ENCODE measurements around the gene RUFY4.
"Not testable (repeated sequence)": the region's sequence is repeated elsewhere in the genome, so short reads cannot be mapped to it uniquely, and the experiment has no call there.

The RUFY4 gene

DNA sequence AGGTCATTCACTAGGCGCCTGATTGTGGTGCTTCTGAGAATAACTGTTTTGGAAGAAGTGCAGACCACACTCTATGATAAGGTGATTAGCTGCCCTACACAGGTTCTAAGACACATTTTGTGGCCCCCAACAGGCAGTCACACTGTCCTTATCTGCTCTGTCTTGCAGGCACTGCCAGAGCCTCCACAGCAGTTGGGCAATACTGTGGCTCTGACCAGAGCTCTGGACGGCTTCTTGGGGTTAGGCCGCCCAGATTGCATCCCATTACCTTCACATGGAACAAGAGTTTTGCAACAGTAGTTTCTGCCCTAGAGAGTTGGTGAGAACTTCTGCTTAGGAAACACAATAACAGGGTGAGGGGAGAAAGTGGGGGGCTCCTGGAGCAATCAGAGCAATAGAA is 22.7 kb downstream of the RUFY4 start:
- no peak for DNase-seq

DNA sequence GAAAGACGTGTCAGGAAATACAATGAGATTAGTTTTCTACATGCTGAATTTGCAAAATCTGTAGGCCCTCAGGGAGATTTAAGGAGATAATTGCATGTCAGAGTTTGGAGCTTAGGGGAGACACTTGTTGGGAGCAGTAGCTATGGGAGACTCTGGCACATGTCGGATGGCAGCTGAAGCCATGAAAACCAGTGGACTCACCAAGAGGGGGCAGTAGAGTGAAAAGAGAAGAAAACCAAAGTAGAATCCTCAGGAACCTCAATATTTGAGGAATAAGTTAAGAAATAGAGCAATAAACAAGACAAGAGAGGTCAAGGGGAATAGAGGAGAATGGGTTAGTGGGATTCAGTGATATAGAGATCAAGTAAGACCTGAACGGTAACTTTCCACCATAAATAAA is 24.8 kb downstream of the RUFY4 start:
- no peak for DNase-seq

GRCh38 chr2:218095853-218096252 is 26.8 kb downstream of the RUFY4 start:
- DNase-seq = no peak

DNA sequence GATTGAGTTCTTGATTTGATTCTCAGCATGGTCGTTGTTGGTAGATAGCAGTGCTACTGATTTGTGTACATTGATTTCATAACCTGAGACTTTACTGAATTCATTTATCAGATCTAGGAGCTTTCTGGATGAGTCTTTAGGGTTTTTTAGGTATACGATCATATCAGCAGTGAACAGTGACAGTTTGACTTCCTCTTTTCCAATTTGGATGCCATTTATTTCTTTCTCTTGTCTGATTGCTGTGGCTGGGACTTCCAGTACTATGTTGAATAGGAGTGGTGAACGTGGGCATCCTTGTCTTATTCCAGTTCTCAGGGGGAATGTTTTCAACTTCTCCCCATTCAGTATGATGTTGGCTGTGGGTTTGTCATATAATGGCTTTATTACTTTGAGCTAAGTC is 28.9 kb downstream of the RUFY4 start:
- no peak for DNase-seq

DNA sequence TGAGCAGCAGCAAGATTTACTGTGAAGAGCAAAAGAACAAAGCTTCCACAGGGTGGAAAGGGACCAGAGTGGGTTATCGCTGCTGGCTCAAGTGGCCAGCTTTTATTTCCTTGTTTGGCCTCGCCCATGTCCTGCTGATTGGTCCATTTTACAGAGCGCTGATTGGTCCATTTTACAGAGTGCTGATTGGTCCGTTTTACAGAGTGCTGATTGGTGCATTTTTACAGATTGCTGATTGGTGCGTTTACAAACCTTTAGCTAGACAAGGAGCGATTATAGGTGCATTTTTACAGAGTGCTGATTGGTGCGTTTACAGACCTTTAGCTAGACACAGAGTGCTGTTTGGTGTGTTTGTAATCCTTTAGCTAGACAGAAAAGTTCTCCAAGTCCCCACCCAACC is 39.8 kb downstream of the RUFY4 start:
- DNase-seq = not testable (repeated sequence)

- not testable (repeated sequence) for DNase-seq
Observed at GRCh38 chr2:218121789-218122188, 52.7 kb downstream of the RUFY4 start.

GRCh38 chr2:218122286-218122685 is 53.2 kb downstream of the RUFY4 start:
- not testable (repeated sequence) for DNase-seq

GRCh38 chr2:218123986-218124385 is 54.9 kb downstream of the RUFY4 start:
- DNase-seq = no peak

- DNase-seq = no peak
Observed at GRCh38 chr2:218125095-218125494, 56.0 kb downstream of the RUFY4 start.

- DNase-seq = no peak
Observed at GRCh38 chr2:218125626-218126080, 56.6 kb downstream of the RUFY4 start, which contains the start of gene CXCR2. CXCR2 (plus strand) TSS chr2:218126028; CDS start chr2:218134802, 8,774 bp downstream.

GRCh38 chr2:218127929-218128455 is 58.9 kb downstream of the RUFY4 start:
- no peak for DNase-seq

GRCh38 chr2:218128781-218129457 is 59.9 kb downstream of the RUFY4 start:
- no peak for DNase-seq

DNA sequence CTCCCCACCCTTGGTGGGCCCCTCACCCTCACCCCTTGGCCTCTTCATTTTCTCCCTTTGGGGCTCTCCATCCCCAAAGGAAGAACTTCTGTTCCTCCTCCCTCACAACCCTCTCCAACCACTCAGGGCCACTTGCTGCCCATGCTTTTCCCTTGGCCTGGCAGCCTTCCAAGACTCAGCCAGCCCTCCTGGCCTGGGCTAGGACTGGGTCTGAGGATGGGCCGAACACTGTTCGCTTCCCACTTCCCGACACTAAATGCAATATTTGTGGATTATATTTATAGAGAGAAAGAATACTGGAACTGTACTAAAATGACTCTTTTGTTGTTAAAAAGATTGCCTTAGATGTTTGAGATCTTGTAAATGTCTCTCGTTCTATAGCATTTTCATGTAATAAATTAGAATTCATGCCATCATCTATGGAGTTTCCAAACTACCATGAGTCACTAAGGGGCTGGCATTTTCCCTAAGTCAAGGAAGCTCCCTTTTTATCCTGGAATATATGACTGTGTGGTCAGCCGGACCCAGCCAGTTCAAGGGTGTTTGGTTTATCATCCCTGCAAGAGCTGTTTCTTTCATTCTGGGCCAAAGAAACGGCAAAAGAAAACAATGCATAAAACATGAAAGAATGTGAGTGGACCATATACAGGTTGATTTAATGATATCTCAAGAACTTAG is 60.5 kb downstream of the RUFY4 start:
- DNase-seq = no peak

GRCh38 chr2:218130377-218130776 is 61.3 kb downstream of the RUFY4 start:
- DNase-seq = no peak

GRCh38 chr2:218130822-218131221 is 61.8 kb downstream of the RUFY4 start:
- DNase-seq = no peak

- no peak for DNase-seq
Observed at GRCh38 chr2:218137514-218137913, 68.5 kb downstream of the RUFY4 start.

DNA sequence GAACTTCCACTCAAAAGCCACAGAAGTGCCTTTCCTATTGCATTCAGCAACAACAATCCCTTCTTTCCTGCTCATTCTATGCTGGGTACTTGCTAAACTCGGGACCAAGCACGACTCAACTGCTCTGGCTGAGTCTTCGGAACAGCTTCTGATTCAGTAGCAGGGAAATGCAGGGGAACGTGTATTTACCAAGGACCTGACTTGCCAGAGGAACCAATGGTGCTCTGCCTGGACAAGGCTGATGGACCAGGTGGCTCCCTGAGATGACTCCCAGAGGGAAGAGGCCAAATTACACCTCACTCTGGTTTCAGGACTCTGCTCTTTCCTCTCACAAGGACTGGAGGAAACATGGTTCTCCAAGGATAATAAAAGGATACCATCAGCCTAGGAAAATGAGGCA is 69.0 kb downstream of the RUFY4 start:
- no peak for DNase-seq
